Ovary (tissue), 9 donors: ENCODE measurements around the gene NIPBL. TPM values are rescaled to one million over a fixed set of nuclear protein-coding genes. Genes with fewer than 3 reads are reported as not detected.
"Not testable (repeated sequence)": the region's sequence is repeated elsewhere in the genome, so short reads cannot be mapped to it uniquely, and the experiment has no call there.

ENCODE experiments used
- DNase-seq, 5 donors: peaks; one replicate each; pipeline ENCODE4 v3.0.0-alpha.2; 2019 to 2020
- H3K27ac ChIP-seq, 2 donors: fragments of 200-600 bp; one replicate each; pipeline versions ENCODE4 v1.5.1 to v1.8.0; 2019 to 2022
- H3K27me3 ChIP-seq: fragments of 200-600 bp; one replicate; pipeline ENCODE4 v1.8.0; 2022
- H3K36me3 ChIP-seq: fragments of 200-600 bp; sonication (generic); one replicate; pipeline ENCODE4 v1.5.1; 2019
- H3K4me1 ChIP-seq: one replicate; pipeline ENCODE4 v1.8.1; 2013; ENCODE audit warnings: mild to moderate bottlenecking, moderate library complexity; ENCODE audit not compliant: insufficient read depth
- H3K4me3 ChIP-seq: fragments of 200-600 bp; sonication (generic); one replicate; pipeline ENCODE4 v1.5.1; 2017
- H3K9me3 ChIP-seq, 2 donors: fragments of 200-600 bp in 1 of 2; sonication (generic) in 1 of 2; one replicate each; pipeline versions ENCODE4 v1.5.1 to v1.8.1; 2013 to 2019; ENCODE audit warnings: mild to moderate bottlenecking in 1 of 2, moderate library complexity in 1 of 2
- CTCF ChIP-seq, 3 donors: fragments of 450-650 bp in 2 of 3; fragments of 200-600 bp in 1 of 3; IDR thresholded peaks; one replicate each; pipeline versions ENCODE4 v1.5.1 to v1.8.0; 2016 to 2022; ENCODE audit warnings: antibody characterized with exemption in 3 of 3, mild to moderate bottlenecking in 1 of 3
- EP300 ChIP-seq: sonication (generic); formaldehyde crosslinking; IDR thresholded peaks from one replicate; pipeline ENCODE4 v1.6.1; 2017; ENCODE audit warnings: antibody characterized with exemption
- POLR2A ChIP-seq: fragments of 450-650 bp; IDR thresholded peaks from one replicate; pipeline ENCODE4 v1.6.1; 2017; ENCODE audit warnings: antibody characterized with exemption, mild to moderate bottlenecking, moderate library complexity
- WGBS, 3 donors: extraction: QIAGEN DNeasy Blood & Tissue Kit in 1 of 3; methylation state at CpG; one replicate each; pipeline versions ENCODE4 v1.1.5 to v1.1.7; 2013 to 2017; 5-methylcytosine and 5-hydroxymethylcytosine counted together
- intact Hi-C, 4 donors: fragments of 100-400 bp; cut with DNase I; formaldehyde crosslinking; loops; one replicate each; pipeline versions ENCODE4 v1.11.0 to v1.15.1; 2022 to 2023
- polyA plus RNA-seq, 2 donors: library from polyadenylated mRNA; stranded (reverse); fragments of 200-250 nt in 1 of 2; fragments of 350-450 nt in 1 of 2; fragmentation: Illumina TruSeq in 1 of 2; extraction: RNeasy Lipid Tissue Mini Kit (QIAGEN cat#74804) in 1 of 2; gene quantifications; one replicate each; pipeline ENCODE4 v1.2.3, GENCODE V29; 2013 to 2014
- total RNA-seq, 7 donors: library from RNA; depleted of rRNA in 2 of 7; stranded (reverse); fragments of >200 nt in 2 of 7; fragmentation: NEBNext Ultra II Directional in 3 of 7; extraction: Animal tissue kit (Norgen Biotek cat#: 25700) in 3 of 7; gene quantifications; one replicate each; pipeline versions ENCODE4 v1.1.0 to v1.2.4, GENCODE V29; 2016 to 2023
- donor health status: DM: no; HTN: no; CAD: no; lungs with moderate emphysema.
- donor health status: DM: no; HTN: no; CAD: no.
- donor health status: Bipolar disorder and iron deficiency.
- donor health status: DM: yes; HTN: yes; CAD: no.
- donor health status: DM: no; HTN: no; CAD: no.
- donor health status: DM: yes; HTN: yes; CAD: no.

NIPBL gene
- total and polyA plus RNA-seq, 9 donors = 20.8 to 73.1 (median 61.7) TPM

- H3K9me3 ChIP-seq = no peaks in the 10 kb centered on the region
- intact Hi-C loops = loop anchor here in 1 of 4 donors (10.0 kb wide), 1 partner anchor 46 kb away; no protein-coding TSS in a partner anchor
These were observed 11.7 kb downstream of the NIPBL start for GRCh38 chr5:36888303-36888702.

GRCh38 chr5:36889264-36889663 lies 12.7 kb downstream of the NIPBL start:
- no peaks in the 10 kb centered on the region for H3K27me3 ChIP-seq
- no peak overlapping the region for H3K4me3 ChIP-seq
- WGBS, 3 donors = 84 to 98% (median 91%) methylated on average over 1 of the region's 1 CpG
- TF ChIP-seq EP300 (no peak), CTCF (IDR thresholded peaks at IDR 0.05) (no peak), POLR2A (no peak)
- intact Hi-C loops = loop anchor here in 1 of 4 donors (10.0 kb wide), 1 partner anchor 46 kb away; no protein-coding TSS in a partner anchor
- no peak for DNase-seq
- H3K36me3 ChIP-seq = no peaks in the 10 kb centered on the region
- no peak overlapping the region for H3K27ac ChIP-seq
- no peaks in the 10 kb centered on the region for H3K9me3 ChIP-seq
- H3K4me1 ChIP-seq = peaks cover 11% of the 10 kb centered on the region

More at GRCh38 chr5:36888303-36888702, 11.7 kb downstream of the NIPBL start:
- TF ChIP-seq POLR2A (no peak), CTCF (IDR thresholded peaks at IDR 0.05) (no peak), EP300 (no peak)
- Histone ChIP-seq H3K27me3 (no peaks in the 10 kb centered on the region), H3K27ac (no peak overlapping the region), H3K4me1 (peaks cover 11% of the 10 kb centered on the region), H3K4me3 (no peak overlapping the region), H3K36me3 (no peaks in the 10 kb centered on the region)
- no peak for DNase-seq

GRCh38 chr5:36891266-36891665 lies 14.7 kb downstream of the NIPBL start:
- Histone ChIP-seq H3K4me1 (peaks cover under 1% of the 10 kb centered on the region), H3K27ac (no peak overlapping the region), H3K9me3 (no peaks in the 10 kb centered on the region), H3K27me3 (no peaks in the 10 kb centered on the region), H3K4me3 (no peak overlapping the region), H3K36me3 (no peaks in the 10 kb centered on the region)
- DNase-seq = no peak
- intact Hi-C loops = no loop called here
- WGBS, 3 donors = 92 to 98% (median 93%) methylated on average over 1 of the region's 1 CpG
- TF ChIP-seq EP300 (no peak), CTCF (IDR thresholded peaks at IDR 0.05) (no peak), POLR2A (no peak)

GRCh38 chr5:36892085-36892830 lies 15.7 kb downstream of the NIPBL start:
- DNase-seq, H3K36me3 ChIP-seq, H3K4me1 ChIP-seq, H3K27me3 ChIP-seq, intact Hi-C loops, H3K4me3 ChIP-seq, H3K9me3 ChIP-seq, H3K27ac ChIP-seq: not testable (repeated sequence)
- 91 to 95% (median 94%) methylated on average over 2 to 4 of the region's 6 CpGs for WGBS, 3 donors

GRCh38 chr5:36894954-36895353 lies 18.4 kb downstream of the NIPBL start:
- Histone ChIP-seq H3K27me3 (no peaks in the 10 kb centered on the region), H3K4me3 (no peak overlapping the region), H3K4me1 (peaks cover 1% of the 10 kb centered on the region), H3K27ac (no peak overlapping the region), H3K36me3 (no peaks in the 10 kb centered on the region), H3K9me3 (no peaks in the 10 kb centered on the region)
- DNase-seq = no peak
- WGBS, 3 donors = 83 to 85% (median 84%) methylated on average over 1 of the region's 1 CpG
- intact Hi-C loops = no loop called here
- TF ChIP-seq EP300 (no peak), POLR2A (no peak), CTCF (IDR thresholded peaks at IDR 0.05) (no peak)
